ENCODE results near the gene PPIL1.
"Not testable (repeated sequence)": the region's sequence is repeated elsewhere in the genome, so short reads cannot be mapped to it uniquely, and the experiment has no call there.

The PPIL1 gene

GRCh38 chr6:36874443-36875249, at the start of gene PPIL1:
Gene PPIL1 (minus strand): TSS chr6:36874803. CDS start chr6:36874772, 31 bp downstream.
- peak; percentile 97 for FAIRE-seq

- FAIRE-seq, result no peak
Observed at GRCh38 chr6:36924131-36924530, 49.5 kb upstream of the PPIL1 start.

DNA sequence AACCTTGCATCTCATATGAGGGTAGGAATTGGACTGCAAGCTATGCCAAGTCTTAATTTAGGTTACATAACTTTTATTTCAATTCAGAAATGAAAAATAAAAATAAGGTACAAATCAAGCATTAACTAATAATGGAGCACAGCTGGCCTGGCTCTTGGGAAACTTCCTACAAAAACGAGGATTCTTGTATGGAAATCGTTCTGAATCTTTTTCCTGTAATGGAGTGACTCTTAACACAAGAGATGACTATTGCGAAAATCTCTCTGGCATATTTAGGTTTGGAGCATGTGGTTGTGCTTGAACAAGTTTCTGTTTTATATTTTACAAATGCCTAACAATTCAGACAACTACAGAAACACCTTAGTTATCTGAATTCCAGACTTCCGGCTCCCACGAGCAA, 45.9 kb upstream of the PPIL1 start:
- FAIRE-seq, result no peak

DNA sequence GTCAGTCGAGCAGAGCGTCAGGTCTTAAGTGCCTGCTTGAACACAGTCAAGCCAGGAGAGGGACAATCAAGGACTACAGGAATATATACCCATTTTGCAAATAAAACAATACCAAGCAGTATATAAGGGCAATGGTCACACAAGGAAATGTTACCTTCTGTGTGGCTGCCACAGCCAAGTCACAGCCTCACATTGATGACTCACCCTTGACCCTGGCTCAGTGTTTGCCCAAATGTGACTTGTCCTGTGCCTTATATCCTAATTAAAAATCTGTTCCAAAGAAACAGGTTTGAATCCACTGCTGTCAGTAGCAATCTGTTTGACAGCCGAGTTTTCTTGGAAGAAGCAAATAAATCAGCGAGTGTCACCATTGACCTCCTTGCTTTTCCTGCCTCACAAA, 45.4 kb upstream of the PPIL1 start:
- no peak for FAIRE-seq

DNA sequence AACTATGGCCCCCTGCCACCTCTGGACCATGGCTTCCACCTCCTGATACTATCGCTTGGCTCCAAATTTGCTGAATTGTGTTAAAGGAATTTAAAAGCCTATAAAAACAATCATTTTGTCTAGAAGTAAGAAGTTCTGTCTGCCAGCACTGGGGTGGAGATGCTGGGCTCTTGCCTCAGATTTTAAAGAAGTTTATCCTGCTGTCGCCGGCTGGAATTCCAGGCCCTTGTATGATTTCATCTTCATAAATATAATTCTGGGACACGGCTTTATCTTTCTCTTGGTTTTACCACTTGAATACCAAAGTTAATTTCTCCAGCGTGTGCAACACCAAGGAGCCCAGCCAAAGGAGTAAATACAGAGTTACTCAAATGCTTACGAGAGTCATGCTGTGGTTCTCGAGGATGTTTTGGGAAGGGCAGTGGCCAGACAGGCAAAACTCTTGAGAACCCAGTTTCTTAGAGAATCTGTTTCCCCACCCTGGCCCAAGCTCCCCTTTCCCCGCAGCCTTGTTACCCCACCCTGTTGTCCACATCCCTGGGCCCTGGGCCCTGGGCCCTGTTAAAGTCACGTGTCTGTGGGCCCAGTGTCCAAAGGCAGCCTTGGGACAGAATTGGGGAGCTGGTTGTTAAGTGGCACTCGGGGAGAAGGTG, 43.1 kb upstream of the PPIL1 start:
- FAIRE-seq, result no peak

DNA sequence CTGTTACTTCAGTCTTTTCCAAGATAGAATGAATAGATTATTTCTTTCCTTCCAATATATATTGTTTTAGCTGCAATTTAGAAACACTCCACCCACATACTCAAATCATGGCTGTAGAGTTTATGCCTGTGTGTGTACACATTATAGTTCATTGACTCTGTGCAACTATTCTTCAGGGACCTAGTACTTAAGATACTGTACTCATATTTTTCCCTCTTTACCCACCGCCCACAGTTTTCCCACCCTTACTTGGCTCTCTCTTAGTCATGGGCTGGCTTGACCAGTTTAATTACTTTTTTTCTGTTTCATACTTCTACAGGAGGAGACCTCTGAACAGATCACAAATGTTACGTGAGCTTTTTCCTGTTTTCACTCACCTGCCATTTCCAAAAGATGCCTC, 41.5 kb upstream of the PPIL1 start:
- FAIRE-seq, result no peak

GRCh38 chr6:36915599-36915998, 41.0 kb upstream of the PPIL1 start:
- no peak for FAIRE-seq

DNA sequence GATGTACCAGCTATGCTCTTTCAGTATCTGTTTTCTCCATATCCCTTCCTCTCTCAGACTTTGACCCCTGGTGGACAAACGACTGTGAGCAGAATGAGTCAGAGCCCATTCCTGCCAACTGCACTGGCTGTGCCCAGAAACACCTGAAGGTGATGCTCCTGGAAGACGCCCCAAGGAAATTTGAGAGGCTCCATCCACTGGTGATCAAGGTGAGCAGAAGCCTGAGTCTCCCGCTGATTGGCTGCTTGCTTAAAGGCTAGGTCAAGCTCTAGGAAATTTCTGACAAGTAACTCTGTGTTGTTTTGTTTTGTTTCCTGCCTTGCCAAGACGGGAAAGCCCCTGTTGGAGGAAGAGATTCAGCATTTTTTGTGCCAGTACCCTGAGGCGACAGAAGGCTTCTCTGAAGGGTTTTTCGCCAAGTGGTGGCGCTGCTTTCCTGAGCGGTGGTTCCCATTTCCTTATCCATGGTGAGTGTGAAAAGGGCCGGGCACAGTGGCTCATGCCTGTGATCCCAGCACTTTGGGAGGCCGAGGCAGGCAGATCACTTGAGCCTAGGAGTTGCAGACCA, 39.7 kb upstream of the PPIL1 start:
- FAIRE-seq, result no peak

GRCh38 chr6:36913082-36913481, 38.5 kb upstream of the PPIL1 start:
- no peak for FAIRE-seq

DNA sequence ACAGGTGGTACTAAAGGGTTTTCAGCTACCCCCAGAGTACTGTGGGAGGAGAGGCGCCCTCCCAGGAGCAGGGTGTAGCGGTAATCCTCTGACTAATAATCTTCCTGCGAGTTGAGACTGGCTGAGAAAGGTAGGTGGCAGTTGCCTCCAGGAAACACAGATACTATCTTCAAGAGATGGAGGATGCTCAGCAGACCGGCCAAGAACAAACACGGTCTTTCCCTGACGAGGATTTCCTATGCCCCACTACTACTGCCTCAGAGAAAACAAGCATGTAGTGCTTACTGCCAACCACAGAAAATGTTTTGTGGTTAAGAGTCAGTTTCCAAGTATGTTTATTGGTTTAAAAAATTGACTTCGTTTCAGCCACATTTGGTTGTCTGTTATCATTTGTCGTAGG, 38.0 kb upstream of the PPIL1 start:
- no peak for FAIRE-seq

DNA sequence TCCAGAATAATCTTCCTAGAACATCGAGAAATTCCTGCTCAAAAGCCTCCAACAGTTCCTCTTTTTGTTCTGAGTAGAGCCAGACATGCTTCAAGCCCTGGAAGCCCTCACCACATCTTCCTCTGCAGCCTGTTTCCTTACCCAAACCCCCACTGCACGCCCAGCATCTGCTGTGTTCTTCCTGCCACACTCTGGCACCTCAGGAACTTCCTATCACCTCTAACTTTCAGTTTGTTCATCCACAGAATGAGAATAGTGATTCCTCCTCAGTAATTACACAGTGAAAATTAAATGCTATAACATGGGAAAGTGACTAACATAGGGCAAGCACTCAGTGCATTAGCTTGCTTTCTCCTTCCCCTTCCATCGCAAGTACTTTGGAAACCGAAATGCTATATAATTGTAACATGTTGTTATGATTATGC, 37.4 kb upstream of the PPIL1 start:
- no peak for FAIRE-seq

DNA sequence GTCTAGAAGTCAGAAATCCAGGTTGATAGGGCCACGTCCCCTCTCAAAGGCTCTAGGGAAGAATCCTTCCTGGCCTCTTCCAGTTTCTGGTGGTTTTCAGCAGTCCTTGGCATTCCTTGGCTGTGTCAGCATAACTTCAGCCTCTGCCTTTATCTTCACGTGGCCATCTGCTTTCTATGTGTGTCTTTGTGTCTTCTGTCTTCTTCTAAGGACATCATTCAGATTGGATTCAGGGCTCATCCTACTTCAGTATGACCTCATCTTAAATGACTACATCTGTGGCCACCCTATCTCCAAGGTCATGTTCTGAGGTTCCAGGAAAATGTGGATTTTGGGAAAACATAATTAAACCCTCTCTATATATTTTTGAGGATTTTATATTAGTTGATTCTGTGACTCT, 34.1 kb upstream of the PPIL1 start:
- FAIRE-seq, result no peak

- no peak for FAIRE-seq
Observed at GRCh38 chr6:36907781-36908180, 33.2 kb upstream of the PPIL1 start.

DNA sequence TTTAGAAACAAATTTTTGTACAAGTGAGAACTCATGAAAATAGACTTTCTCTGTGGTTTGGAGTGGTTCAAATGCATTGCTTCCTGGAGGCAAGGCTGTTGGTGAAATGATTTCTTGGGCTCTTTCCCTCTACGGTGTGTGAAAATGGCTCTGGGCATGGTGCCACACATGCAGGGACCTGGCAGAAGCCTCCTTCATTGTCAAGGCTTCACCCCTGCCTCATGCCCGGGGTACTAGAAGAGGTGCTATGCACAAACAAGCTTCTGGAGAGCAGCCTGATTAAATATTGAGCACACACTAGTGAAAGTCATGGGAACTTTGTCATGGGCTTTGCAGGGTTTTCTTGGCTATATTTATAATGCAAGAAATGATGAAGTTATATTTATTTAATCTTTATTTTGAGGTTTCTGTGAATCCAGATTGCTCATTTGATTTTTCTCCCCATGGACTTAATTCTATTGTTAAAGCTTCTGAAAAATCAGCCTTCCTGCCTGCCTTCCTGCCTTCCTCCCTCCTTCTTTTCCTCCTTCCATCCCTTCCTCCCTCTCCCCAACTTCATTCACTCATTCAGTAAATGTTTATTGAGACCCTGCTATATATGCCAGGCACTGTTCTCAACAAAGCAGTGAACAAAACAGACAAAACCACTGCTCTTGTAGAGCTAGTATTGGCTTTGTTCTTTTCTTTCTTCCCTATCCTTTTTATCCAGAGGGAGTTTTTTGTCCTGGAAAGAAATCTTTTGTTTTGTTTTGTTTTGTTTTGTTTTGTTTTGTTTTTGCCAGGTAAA, 32.1 kb upstream of the PPIL1 start:
- FAIRE-seq, result no peak

- no peak for FAIRE-seq
Observed at GRCh38 chr6:36904851-36905393, 30.3 kb upstream of the PPIL1 start.

DNA sequence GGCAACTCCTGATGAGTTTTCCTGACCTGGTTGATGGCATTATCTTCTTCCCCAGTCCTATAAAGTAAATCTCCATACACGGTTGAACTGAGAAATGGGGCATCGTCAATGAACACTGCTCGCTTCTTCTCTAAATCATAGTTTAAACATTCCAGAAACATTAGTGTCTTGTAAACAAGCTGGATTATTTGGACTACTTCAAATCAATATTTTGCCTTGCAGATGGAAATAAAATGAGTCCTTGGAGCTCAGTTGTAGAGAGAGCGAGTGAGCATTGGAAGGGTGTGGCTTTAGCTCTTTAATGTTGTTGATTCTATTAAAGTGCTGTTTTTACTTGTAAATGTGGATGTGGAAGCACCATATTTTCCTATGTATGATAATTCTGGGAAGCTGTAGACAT, 29.5 kb upstream of the PPIL1 start:
- no peak for FAIRE-seq

DNA sequence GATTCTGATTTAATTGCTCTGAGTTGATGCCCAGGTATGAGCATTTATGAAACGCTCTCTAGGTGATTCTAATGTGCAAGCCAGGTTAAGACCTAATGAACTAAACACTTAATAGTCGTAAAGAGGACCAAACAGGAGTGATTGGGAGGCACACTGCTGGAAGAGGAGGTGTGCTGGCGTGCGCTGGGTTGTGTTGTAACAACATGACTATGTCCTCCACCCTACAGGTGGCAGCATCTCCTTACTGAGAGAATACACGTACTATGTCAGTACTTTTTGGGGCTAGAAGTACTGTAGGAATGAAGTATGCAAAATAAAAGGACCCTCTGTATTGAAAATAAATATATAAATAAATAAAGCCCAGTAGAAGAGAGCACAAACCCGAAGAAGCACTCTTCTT, 23.0 kb upstream of the PPIL1 start:
- no peak for FAIRE-seq

- FAIRE-seq, result no peak
Observed at GRCh38 chr6:36893976-36894932, 19.7 kb upstream of the PPIL1 start.

DNA sequence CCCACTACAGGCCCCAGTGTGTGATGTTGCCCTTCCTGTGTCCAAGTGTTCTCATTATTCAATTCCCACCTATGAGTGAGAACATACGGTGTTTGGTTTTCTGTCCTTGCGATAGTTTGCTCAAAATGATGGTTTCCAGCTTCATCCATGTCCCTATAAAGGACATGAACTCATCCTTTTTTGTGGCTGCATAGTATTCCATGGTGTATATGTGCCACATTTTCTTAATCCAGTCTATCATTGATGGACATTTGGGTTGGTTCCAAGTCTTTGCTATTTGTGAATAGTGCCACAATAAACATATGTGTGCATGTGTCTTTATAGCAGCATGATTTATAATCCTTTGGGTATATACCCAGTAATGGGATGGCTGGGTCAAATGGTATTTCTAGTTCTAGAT, 16.6 kb upstream of the PPIL1 start:
- not testable (repeated sequence) for FAIRE-seq

DNA sequence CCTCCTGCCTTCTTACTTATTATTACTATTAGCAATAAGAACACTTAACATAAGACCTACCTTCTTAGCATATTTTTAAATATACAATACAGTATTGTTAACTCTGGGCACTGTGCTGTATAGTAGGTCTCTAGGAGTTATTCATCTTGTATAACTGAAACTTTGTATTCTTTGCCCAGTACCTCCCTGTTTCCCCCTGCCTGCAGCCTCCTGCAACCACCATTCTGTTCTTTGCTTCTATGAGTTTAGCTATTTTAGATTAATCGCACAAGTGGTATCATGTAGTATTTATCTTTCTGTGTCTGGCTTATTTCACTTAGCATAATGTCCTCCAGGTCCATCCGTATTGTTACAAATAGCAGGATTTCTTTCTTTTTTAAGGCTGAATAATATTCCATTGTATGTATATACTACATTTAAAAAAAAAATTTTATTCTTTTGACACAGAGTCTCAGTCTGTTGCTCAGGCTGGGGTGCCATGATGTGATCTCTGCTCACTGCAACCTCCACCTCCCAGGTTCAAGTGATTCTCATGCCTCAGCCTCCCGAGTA, 15.6 kb upstream of the PPIL1 start:
- no peak for FAIRE-seq

DNA sequence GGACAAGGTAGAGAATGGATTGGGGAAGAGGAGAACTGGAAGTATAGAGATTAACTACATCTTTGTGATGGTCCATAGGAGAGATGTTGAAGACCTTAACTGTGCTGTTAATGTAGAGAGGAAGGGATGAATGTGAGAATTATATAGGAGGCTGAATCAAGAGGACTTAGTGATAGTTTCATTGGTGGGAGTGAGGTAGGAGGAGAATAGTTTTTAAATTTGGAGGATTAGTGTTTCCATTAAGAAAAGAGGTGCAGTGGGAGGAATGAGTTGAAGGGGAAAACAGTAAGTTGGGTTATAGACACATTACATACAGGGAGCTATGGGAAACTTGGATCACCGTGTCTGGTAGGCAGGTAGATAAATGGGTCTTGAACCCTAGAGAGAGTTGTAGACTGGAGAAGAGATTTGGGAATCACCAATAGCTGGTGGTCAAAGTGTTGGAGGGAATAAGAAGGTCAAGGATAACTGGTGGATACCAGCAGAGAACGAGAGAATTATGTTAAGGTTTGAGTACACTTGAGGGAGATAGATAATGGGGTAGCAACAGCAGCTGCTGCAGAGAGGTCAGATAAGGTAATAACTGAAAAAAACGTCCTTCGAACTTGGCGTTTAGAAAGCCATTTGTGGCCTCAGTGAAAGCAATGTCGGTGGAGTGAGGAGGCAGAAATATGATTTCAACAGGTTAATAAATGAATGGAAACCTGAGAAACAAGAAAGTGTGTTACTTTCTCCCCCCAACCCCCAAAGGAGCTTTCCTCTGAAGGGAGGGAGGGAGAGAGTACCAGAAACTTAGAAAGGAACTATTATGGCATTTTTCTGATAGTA, 14.3 kb upstream of the PPIL1 start:
- FAIRE-seq, result no peak

Measured in G401.6 (cell line).